Activated CD4-positive, alpha-beta T cell treated with anti-CD3 and anti-CD28 coated beads for 4 hours (primary cell): ENCODE results near the gene ZNRD2.

Experiments used
- DNase-seq, 2 donors: peaks; one replicate each; pipeline ENCODE4 v3.0.0-alpha.2; 2020

ZNRD2 gene

DNA sequence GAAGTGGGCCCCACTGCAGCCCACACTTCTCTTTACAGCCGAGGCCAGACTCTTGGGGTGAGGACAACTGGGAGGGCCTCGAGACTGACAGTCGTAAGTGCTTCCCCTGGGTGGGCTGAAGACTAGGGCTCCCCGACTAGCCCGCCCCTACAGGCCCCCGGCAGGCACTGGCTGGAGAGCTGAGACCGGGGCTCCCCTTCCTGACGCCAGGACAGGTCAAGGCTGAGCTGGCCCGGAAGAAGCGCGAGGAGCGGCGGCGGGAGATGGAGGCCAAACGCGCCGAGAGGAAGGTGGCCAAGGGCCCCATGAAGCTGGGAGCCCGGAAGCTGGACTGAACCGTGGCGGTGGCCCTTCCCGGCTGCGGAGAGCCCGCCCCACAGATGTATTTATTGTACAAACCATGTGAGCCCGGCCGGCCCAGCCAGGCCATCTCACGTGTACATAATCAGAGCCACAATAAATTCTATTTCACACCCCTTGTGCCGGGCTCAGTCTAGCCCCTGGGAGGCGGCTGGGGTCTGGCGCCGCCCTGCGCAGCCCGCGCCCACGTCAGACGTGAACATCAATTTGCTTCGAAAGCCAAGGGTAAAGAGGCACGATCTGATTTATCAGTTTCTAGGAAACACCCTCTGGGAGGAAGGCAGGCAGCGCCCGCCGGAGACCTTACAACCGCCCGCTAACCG lies 31.9 kb upstream of the ZNRD2 start:
- DNase-seq, result no peak

DNA sequence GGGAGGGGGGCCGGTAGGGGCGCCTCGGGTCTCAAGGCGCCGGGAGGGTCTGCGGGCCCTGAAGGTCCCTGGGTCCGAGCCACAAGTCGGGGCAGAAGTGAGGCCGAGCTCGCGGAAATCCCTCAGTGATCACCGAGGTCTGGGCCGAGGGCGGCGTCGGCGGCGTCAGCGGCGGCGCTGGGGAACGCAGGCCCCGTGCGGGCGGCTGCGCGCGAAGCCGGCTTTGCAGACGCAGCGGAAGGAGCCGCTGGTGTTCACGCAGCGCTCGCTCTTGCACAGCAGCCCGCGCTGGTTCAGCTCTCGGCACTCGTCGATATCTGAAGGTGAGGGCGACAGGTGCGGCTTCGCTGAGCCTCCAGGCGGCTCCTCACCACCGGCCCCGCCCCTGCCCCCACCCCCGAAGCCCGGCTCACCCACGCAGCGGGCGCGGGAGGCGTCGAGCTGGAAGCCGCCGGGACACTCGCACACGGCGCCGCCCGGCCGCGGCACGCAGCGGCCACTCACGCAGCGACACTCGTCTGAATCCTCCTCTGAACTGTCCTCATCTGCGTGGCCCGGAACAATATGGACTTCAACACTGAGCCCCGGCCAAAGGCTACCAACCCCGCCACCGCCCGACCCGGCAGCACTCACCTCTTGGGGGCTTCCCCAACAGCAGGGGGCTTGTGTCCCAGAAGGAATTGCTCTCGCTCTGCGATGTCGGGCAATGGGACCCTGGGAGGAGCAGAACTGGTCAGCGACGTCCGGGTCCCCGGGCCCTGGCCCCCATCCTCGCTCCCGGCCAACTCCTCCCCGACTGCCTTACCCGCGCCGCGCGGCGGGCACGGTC lies 31.1 kb upstream of the ZNRD2 start:
- no peak for DNase-seq

DNA sequence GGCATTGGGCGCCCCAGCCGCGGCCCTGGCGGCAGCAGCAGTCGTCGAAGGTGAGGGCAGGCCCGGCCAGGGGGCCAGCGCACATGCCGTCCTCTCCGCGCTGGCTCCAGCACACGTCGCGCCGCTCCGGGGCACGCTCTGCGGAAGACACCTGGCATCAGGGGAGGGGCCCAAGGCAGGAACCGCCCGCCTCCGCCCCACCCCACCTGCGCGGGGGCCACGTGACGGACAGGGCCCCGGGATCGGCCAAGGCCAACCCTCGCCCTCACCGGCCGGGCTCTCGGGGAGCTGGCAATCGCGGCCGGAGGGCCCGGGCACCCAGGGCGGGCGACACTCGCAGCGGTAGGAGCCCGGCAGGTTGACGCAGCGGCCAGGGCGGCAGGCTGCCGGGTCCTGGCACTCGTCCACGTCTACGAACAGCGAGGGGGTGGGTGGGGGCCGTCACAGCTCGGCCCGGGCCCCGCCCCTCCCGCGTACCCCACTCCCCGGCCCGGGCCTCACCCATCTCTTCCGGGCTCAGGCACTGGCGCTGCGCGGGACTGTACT lies 30.5 kb upstream of the ZNRD2 start:
- DNase-seq, result peak; percentile 32 to 44

DNA sequence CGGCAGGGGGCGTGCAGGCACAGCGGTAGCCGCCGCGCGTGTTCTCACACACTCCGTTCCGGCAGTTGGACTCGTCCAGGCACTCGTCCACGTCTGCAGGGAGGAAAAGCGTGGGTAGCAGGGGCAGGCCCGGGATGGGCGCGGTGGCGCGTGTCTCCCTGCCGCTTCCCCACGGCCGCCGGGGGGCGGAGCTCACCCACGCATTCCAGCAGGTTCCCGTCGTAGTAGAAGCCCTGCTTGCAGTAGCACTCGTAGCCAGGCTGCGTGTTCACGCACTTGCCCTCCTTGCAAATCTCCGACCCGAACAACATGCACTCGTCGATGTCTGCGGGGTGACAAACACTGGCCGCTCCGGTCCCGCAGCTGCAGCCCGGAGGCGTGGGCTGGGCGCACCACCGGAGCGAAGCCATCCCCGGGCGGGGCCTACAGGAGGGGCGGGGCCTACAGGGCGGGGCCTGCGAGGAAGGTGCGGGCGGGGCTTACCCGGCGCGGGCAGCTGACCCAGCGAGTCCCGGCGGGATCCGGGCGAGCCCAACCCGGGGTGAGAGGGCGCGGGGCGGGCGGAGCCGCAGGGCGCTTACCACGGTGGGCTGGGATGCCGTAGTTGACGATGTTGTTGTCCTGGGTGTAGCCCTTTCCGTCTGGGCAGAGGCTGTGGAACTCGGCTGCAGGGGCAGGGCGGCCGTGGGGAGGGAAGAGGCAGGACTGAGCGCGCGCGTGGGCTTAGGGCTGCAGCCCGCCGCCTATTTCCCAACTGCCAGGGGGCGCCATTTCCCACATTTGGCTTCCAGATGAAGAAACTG lies 29.8 kb upstream of the ZNRD2 start:
- peak; percentile 86 to 89 for DNase-seq

DNA sequence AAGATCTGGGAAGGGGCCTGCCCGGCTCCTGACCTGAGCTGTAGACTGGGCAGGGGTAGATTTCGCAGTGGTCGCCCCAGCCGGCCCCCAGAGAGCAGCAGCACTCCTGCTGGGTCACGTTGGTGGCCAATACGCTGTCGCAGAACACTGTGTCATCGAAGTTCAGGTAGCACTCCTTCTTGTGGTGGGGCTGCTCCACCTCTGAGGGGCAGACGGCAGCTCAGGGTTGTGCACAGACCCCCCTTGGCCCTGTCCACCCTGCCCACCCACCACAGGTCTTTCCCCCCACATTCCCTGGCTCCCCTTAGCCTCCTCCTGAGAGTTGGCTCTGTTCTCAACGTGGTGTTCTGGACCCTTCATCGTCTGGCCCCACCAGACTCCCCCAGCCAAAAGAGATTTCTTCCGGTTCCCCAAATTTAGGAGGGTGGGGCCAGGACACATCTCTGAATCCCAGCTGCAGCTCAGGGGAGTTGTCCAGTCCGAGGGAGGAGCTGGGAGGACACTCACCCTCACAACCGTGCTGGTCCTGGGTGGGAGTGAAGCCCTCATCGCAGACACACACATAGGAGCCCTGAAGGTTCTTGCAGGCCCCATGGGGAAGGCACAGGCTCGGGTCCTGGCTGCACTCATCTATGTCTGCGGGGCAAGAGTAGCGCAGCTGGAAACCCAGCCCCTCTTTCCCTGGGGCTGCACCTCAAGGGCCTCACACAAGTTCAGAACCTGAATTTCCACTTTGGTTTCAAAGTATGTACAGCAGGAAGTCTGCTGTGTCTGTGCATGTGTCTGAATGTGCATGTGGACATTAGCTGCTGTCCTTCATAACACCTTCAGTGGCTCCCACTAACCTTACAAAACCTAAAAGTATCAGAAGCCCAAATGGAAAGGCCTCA lies 28.9 kb upstream of the ZNRD2 start:
- no peak for DNase-seq

DNA sequence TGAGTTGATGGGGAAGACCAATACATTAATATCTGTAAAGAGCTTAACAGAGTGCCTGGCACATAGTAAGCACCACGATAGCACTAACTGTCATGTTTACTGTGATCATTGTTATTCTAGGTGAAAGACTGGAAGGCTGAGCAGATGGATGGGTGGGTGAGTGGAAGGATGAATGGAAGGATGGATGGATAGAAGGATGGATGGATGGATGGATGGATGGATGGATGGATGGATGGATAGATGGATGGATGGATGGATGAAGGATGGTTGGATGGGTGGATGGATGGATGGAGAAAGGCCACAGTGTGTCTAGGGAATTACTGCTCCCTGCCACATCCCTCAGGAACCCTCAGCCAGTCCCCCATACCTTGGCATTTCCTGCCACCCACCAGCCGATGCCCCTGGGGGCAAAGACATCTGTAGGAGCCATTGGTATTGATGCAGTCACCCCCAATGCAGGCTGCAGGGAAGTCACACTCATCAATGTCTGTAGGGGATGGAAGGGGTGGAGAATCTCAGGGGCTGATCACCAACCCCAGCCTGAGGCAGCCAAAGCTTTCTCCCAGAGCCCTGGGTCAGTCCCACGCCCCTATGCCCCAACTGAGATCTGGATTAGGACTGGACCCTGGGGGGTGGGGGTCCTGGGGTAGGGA lies 27.4 kb upstream of the ZNRD2 start:
- no peak for DNase-seq

DNA sequence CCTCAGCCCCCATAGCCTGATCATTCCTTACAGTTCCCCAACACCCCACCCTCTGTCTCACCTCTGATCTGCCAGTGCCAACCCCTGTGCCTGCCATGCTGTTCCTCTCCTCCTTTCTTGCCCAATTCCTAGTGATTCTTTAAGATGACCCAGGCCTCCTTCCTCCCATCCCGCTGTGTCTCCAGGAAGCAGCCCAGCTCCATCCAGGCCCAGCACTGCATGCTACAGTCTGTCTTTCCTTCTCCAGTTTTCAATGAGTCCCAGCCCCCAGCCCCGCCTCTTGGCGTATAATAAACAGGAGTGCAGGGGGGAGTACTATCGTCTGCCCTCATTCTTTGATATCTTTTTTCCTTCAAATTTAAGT lies 24.4 kb upstream of the ZNRD2 start:
- DNase-seq, result no peak

DNA sequence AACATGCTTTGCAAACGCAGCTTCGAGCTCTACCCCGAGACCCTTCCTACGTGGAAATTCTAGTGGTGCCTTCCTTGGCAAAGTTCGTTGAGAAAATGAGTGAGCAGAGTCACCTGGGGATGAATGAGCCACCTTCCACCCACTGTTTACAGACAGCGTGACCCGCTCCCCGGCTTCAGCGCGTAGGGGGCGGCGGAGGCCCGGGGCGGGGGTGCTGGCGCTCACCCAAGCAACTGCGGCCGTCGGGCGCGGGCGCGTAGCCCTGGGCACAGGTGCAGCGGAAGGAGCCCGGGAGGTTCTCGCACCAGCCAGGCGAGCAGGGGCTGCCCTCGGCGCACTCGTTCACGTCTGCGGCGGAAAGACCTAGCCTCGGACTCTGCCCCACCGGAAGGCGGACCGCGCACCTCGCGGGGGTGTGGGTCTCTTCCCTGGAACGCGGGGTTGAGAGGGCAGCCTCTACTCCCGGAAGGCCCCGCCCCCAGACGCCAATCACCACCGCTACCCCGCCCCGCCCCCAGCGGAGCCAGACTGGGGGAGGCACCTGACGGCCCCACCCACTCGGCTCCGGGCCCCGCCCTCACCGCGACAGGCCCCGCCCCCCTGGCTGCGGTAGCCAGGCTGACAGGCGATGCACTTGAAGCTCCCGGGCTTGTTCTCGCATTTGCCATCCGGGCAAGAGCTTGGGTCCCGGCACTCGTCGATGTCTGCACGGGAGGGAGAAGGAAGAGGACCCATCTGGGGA lies 23.9 kb upstream of the ZNRD2 start:
- DNase-seq, result peak; percentile 99

DNA sequence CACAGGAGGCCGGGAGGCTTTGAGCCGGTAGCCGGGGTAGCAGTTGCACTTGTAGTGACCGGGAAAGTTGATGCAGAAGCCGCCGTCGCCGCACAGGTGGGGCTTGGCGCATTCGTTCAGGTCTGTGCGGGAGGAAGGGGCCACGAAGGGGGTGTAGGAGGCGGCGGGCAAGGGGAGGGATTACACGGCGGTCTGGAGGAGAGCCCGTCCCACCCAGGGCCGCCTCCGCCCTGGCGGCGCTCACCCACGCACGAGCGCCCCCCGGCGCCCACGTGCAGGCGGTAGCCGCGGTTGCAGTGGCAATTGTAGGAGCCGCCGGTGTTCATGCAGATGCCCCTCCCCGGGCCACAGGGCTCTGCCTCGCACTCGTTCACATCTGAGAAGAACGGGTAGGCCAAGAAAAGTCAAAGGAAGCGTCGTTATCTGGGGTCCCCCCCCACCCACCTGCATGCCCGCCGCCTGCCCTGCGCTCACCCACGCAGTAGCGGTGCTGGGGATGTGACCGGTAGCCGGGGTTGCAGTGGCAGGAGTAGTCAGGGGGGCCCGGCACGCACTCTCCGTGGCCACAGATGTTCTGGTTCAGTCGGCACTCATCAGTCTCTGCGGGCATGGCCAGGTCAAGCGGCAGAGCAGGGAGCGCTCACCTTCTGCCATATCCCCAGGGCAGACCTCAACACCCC lies 22.7 kb upstream of the ZNRD2 start:
- no peak for DNase-seq

DNA sequence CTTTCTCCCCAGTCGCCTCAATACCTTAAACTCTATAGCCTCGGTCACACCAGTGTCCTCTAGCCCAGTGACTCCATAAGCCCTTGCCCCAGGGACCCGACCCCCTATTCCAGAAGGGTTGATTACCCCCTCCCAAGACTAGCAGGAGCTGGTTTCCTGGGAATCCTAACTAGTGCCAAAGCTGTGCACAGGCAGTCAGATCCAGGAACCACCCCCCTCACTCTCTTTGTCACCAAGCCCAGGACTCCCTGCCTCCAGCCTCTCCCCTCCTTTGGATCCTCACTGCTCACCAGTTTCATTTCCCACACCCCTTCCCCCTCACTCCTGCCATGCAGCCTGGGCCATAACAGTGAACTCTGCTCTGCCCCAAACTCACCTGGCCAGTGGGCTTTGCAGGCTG lies 21.9 kb upstream of the ZNRD2 start:
- DNase-seq, result no peak

DNA sequence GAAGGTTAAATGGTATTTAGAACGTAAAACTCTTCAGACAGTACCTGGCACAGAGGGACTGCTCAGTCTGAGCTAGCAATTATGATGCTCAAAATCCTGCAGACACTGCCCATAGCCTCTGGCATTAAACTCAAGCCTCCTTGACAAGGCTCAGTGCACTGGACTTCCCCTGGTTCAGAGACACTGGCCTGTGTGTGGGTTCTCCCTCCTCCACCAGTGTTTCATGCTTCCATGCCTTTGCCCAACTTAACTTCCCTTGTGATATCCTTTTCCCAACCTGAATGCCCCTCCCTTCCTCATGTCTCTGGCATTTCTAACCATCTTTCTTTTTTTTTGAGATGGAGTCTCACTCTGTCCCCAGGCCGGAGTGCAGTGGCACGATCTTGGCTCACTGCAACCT lies 21.2 kb upstream of the ZNRD2 start:
- DNase-seq, result no peak

DNA sequence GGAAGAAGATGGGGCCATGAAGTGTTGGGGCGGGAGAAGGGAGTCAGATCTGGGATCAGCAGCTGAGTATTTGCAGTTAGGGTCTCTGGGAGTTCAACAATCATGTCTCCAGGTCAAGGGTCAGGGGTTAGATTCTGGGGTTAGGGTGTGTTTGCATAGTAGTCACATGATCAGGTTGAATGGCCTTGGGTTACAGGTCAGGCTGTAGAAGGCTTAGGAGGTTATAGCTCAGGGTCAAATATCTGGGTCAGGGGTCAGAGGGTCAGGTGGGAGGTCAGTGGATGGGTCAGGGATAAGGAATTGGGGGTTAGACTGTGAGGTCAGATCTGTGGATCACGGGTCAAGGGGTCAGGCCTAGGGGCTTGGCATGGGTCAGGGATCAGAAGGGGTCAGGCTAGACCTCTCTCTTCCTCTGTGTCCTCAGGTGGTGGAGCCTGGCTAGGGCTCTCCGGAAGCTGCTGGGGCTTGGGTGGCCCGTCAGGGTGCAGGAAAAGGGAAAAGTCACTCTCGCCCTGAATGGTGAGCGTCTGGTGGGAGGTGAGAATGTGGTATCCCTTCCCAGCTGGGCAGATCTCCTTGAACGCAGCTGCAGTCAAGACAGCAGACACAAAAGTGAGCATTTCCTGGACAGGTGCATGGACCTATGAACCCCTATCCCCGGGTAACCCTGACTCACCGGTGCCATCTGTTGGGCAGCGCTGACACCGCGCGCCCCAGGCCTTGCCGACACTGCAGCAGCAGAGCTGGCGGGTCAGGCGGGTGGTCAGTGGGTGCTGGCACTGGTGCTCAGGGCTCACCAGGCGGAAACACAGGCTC lies 18.5 kb upstream of the ZNRD2 start:
- DNase-seq, result peak; percentile 56 to 71

DNA sequence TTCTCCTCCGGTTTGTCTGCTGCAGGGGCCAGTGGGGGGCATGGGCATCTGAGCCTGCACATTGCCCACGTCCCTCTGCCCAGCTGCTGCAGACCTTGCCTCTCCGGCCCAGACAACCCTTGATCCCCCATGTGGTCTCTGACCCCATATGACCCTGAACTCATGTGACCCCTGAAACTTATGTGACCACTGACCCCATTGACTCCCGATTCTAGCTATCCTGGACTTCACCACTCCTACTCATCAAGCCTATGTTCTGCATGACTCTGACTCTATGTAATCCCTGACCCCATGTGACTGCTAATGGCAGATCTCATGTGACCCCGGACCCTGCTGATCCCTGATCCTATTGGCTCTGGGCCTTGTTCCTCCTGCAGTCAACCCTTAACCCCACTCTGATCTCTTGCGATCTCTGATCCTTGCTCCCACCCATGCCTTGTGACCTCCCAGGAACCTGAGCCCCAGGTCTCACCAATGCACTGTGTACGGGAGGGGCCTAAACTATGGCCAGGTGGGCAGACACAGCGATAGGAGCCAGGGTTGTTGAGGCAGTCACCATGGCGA lies 17.8 kb upstream of the ZNRD2 start:
- no peak for DNase-seq

DNA sequence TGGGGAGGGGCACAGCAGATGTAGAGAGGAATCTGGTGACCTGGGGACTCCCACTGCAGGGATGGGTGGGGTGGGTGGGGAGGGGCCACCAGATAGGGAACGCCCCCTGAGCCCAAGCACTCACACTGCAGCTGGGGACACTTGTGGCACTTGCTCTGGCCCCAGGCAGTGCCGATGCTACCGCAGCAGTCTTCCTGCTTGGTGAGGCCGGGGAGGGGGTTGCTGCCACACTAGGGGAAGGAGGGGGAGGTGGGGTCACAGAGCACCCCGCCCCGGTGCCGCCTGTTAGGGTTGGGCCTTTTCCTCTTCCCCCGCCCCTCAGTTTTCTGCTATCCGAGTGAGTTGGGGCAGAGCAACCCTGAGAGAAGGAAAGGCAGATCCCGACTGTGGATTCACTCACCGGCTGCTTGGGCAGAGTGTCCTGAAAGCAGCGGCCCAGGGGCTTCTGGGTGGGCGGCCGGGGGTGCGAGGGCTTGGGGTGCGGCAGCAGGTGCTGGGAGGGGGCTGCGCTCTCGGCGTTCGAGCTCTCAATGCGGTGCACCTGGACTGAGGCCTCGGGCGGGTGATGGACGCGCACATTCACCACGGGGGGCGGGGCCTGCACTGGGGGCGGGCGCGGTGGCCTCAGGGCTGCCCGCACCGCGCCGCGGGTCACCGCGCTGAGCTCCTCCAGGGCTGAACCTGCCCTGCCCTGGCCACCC lies 16.8 kb upstream of the ZNRD2 start:
- DNase-seq, result peak; percentile 62 to 68

DNA sequence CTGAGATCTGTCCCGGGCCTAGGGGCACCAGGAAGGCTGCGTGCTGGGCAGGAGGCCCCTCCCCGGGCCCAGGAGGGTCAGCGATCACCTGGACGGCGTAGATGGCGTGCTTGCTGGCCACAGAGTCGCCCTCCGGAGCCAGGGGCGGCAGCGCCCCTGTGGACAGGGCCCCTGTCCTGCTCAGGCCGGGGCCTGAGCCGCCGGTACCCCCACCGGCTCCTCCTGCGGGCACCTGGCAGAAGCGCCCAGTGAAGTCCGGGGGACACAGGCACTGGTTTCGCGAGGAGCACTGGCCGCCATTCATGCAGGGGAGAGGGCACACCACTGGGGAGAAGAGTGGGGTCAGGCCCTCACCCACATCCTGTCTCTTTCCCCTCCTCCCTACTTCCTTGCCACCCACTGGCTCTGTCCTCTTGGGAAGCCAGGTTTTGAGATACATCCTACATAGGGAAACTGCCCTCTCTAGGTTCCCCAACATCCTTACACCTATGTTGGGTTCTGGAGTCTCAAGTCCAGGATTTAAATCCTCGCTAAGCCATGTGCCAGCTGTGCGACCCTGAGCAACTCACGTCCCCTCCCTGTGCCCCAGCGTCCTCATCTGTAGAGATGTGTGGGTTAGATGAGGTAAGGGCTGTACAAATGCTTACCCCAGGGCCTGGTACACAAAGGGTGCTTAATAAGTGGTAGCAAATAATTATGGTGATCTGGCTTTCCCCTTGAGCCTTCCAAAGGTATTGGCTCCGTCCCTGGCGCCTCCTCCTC lies 16.0 kb upstream of the ZNRD2 start:
- no peak for DNase-seq

DNA sequence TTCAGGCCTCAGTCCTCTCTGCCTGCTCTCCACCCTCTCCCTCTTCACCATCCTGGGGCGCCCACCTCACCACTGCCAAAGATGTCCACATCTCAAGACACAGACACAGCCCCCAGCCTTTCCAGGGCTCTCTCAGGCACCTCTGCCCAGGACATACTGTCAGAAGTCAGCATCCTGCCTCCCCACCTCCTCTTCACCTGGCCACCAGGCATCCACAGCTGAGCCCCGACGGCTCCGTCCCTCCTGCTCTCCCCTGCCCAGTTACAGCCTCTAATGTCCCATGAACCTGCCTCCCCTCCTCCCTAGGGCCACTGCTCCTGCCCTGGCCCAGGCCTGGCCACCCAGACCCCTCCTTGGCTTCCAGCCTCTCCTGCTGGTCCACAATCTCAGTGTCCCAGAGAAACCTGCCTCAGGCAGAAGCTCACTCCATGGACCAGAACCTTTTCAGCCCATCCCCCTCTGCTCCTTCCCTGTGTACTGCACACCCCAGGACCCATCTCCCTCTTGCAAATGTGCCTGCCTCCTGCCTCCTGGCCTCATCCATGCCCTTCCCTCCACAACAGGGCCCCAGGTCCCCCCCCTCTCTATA lies 15.3 kb upstream of the ZNRD2 start:
- DNase-seq, result no peak

DNA sequence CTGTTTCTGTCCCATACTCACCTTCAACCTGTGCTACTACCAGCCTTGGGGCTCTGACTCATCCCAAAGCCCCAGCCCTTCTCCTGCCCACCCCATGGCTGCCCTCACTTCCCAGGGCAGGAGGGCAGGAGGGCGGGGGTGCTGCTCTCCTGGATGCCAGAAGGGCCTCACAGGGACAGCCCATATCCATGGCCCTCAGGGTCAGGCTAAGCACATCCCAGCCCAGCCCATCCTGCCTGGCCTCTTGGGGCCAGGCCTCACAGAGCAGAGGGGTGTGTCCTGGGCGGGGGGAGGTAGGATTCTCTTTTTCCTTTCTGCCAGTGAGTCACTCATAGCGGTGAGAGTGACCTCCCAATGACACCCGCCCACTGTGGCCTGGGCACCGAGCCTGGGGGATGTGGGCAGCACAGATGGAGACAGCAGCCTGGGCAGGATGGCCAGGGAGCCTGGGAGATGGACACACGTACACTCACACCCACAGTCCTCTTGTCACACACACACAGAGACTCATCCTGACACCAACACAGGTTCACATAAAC lies 14.5 kb upstream of the ZNRD2 start:
- DNase-seq, result no peak
